Endothelial cell (in vitro differentiated cells): ENCODE results near the gene KLHDC2. TPM values are rescaled to one million over a fixed set of nuclear protein-coding genes. Genes with fewer than 3 reads are reported as not detected.
"Not testable (repeated sequence)": the region's sequence is repeated elsewhere in the genome, so short reads cannot be mapped to it uniquely, and the experiment has no call there.

Experiments
- DNase-seq: peaks from one replicate; pipeline ENCODE4 v3.0.0; 2021; ENCODE audit warnings: low spot score
- H3K27ac Mint-ChIP-seq: one replicate; pipeline ENCODE4 v1.8.0; 2021; ENCODE audit warnings: mixed read lengths, inconsistent platforms; ENCODE audit not compliant: unreplicated experiment
- H3K27me3 Mint-ChIP-seq: one replicate; pipeline ENCODE4 v1.8.0; 2021; ENCODE audit warnings: mild to moderate bottlenecking, moderate library complexity, mixed read lengths, inconsistent platforms; ENCODE audit not compliant: unreplicated experiment
- H3K36me3 Mint-ChIP-seq: one replicate; pipeline ENCODE4 v1.8.0; 2021; ENCODE audit warnings: mild to moderate bottlenecking, low read depth, mixed read lengths, inconsistent platforms; ENCODE audit not compliant: unreplicated experiment
- H3K4me1 Mint-ChIP-seq: one replicate; pipeline ENCODE4 v1.8.0; 2021; ENCODE audit warnings: mild to moderate bottlenecking, mixed read lengths, inconsistent platforms; ENCODE audit not compliant: unreplicated experiment
- H3K4me3 Mint-ChIP-seq: one replicate; pipeline ENCODE4 v1.8.0; 2021; ENCODE audit warnings: mild to moderate bottlenecking, mixed read lengths, inconsistent platforms; ENCODE audit not compliant: unreplicated experiment
- H3K9me3 Mint-ChIP-seq: one replicate; pipeline ENCODE4 v1.8.0; 2021; ENCODE audit warnings: mixed read lengths, inconsistent platforms; ENCODE audit not compliant: unreplicated experiment
- total RNA-seq: library from RNA; stranded (reverse); fragmentation: NEBNext Ultra II Directional; extraction: Animal tissue kit (Norgen Biotek cat#: 25700); gene quantifications from one replicate; pipeline ENCODE4 v1.2.1, GENCODE V29; 2021; ENCODE audit not compliant: unreplicated experiment
- TF ChIP-seq, protein P1 (sequence below): fragments of 200-600 bp; sonication (generic); IDR thresholded peaks from one replicate; pipeline ENCODE4 v1.5.0; 2021; ENCODE audit warnings: antibody characterized with exemption; ENCODE audit not compliant: unreplicated experiment

Gene KLHDC2
- total RNA-seq, 1 donor from 2014 or later: 39.7 TPM

GRCh38 chr14:49783394-49784014 is 15.6 kb downstream of the KLHDC2 start:
- Mint-ChIP-seq H3K9me3 (no peaks in the 10 kb centered on the region), H3K27me3 (no peaks in the 10 kb centered on the region), H3K36me3 (peaks cover 31% of the 10 kb centered on the region), H3K4me3 (no peak overlapping the region), H3K4me1 (no peaks in the 10 kb centered on the region), H3K27ac (no peak overlapping the region)
- TF ChIP-seq, protein P1, sequence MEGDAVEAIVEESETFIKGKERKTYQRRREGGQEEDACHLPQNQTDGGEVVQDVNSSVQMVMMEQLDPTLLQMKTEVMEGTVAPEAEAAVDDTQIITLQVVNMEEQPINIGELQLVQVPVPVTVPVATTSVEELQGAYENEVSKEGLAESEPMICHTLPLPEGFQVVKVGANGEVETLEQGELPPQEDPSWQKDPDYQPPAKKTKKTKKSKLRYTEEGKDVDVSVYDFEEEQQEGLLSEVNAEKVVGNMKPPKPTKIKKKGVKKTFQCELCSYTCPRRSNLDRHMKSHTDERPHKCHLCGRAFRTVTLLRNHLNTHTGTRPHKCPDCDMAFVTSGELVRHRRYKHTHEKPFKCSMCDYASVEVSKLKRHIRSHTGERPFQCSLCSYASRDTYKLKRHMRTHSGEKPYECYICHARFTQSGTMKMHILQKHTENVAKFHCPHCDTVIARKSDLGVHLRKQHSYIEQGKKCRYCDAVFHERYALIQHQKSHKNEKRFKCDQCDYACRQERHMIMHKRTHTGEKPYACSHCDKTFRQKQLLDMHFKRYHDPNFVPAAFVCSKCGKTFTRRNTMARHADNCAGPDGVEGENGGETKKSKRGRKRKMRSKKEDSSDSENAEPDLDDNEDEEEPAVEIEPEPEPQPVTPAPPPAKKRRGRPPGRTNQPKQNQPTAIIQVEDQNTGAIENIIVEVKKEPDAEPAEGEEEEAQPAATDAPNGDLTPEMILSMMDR: no peak
- DNase-seq: no peak

- no peaks in the 10 kb centered on the region for H3K4me1 Mint-ChIP-seq
- TF ChIP-seq, protein P1: no peak
- H3K9me3 Mint-ChIP-seq: no peaks in the 10 kb centered on the region
- DNase-seq: no peak
- H3K27me3 Mint-ChIP-seq: no peaks in the 10 kb centered on the region
- H3K4me3 Mint-ChIP-seq: peak overlapping the region; percentile 31
- H3K36me3 Mint-ChIP-seq: peaks cover 35% of the 10 kb centered on the region
- no peak overlapping the region for H3K27ac Mint-ChIP-seq
Observed at GRCh38 chr14:49786315-49786714, 18.4 kb downstream of the KLHDC2 start.

GRCh38 chr14:49792618-49793017 is 24.7 kb downstream of the KLHDC2 start:
- Mint-ChIP-seq H3K27me3 (peaks cover 1% of the 10 kb centered on the region), H3K4me3 (no peak overlapping the region), H3K27ac (no peak overlapping the region), H3K4me1 (no peaks in the 10 kb centered on the region), H3K36me3 (peaks cover 45% of the 10 kb centered on the region), H3K9me3 (no peaks in the 10 kb centered on the region)
- TF ChIP-seq, protein P1: no peak
- no peak for DNase-seq

DNA sequence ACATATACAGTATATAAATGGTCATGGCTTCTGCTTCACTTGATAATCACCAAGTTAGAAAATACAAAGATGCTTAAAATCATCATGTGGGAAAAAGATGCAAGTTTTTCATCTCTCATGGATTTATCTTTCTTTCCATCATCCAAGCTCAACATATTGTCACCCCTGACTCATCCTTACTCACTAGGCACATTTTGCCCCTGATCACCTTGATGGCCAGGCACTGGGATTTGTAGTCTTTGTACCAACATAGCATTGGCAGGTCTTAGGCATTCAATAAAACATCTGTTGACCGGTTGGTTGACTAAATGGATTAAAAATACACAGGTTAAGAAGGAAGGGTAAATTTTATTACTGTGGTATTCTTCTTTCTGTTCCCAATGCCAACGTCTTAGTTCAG is 28.1 kb downstream of the KLHDC2 start:
- peaks cover 3% of the 10 kb centered on the region for H3K27me3 Mint-ChIP-seq
- TF ChIP-seq, protein P1: no peak
- H3K9me3 Mint-ChIP-seq: no peaks in the 10 kb centered on the region
- DNase-seq: no peak
- no peak overlapping the region for H3K27ac Mint-ChIP-seq
- H3K36me3 Mint-ChIP-seq: peaks cover 35% of the 10 kb centered on the region
- no peak overlapping the region for H3K4me3 Mint-ChIP-seq
- H3K4me1 Mint-ChIP-seq: no peaks in the 10 kb centered on the region

DNA sequence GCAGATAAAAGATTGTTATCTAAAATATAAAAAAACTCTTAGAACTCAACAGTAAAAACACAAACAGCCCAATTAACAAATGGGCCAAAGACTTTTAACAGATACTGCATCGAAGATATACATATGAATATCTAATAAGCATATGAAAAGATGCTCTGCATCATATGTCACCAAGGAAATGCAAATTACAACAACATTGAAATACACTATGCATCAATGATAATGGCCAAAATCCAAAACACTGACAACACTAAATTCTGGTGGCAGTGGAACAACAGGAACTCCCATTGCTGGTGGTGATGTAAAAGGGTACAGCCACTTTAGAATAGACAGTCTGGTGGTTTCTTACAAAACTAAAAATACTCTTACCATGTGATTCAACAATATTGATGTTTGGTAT is 40.8 kb downstream of the KLHDC2 start:
- Mint-ChIP-seq H3K27ac (no peak overlapping the region), H3K4me1 (no peaks in the 10 kb centered on the region), H3K9me3 (no peaks in the 10 kb centered on the region), H3K36me3 (peaks cover 29% of the 10 kb centered on the region), H3K4me3 (no peak overlapping the region), H3K27me3 (no peaks in the 10 kb centered on the region)
- DNase-seq: no peak
- TF ChIP-seq, protein P1: no peak

GRCh38 chr14:49816118-49816517 is 48.2 kb downstream of the KLHDC2 start:
- peaks cover 58% of the 10 kb centered on the region for H3K36me3 Mint-ChIP-seq
- H3K27ac Mint-ChIP-seq, DNase-seq, H3K27me3 Mint-ChIP-seq, H3K4me3 Mint-ChIP-seq, H3K4me1 Mint-ChIP-seq, H3K9me3 Mint-ChIP-seq: not testable (repeated sequence)
